Cortex of kidney (tissue), 1 donor: ENCODE data around the gene ENTPD1.
"Not testable (repeated sequence)": the region's sequence is repeated elsewhere in the genome, so short reads cannot be mapped to it uniquely, and the experiment has no call there.

Source experiments
- DNase-seq: peaks from one replicate; lab custom pipeline; 2025; lab: John Stamatoyannopoulos, UW

The ENTPD1 gene

GRCh38 chr10:95865814-95866466 is 110.0 kb downstream of the ENTPD1 start:
- no peak for DNase-seq

GRCh38 chr10:95866467-95866842 is 110.5 kb downstream of the ENTPD1 start:
- no peak for DNase-seq

- DNase-seq: no peak
Observed at GRCh38 chr10:95867866-95868265, 111.9 kb downstream of the ENTPD1 start.

GRCh38 chr10:95872158-95872711 is 116.3 kb downstream of the ENTPD1 start:
- no peak for DNase-seq

- no peak for DNase-seq
Observed at GRCh38 chr10:95873139-95873538, 117.2 kb downstream of the ENTPD1 start.

GRCh38 chr10:95873651-95874050 is 117.7 kb downstream of the ENTPD1 start:
- DNase-seq: no peak

GRCh38 chr10:95874783-95875182 is 118.8 kb downstream of the ENTPD1 start:
- not testable (repeated sequence) for DNase-seq

GRCh38 chr10:95876756-95877155 is 120.8 kb downstream of the ENTPD1 start:
- DNase-seq: no peak

GRCh38 chr10:95877881-95878280 is 121.9 kb downstream of the ENTPD1 start:
- DNase-seq: no peak

- DNase-seq: no peak
Observed at GRCh38 chr10:95880704-95881103, 124.7 kb downstream of the ENTPD1 start.

GRCh38 chr10:95881316-95881715 is 125.4 kb downstream of the ENTPD1 start:
- no peak for DNase-seq

GRCh38 chr10:95889830-95890229 is 133.9 kb downstream of the ENTPD1 start:
- no peak for DNase-seq

GRCh38 chr10:95896071-95896850 is 140.3 kb downstream of the ENTPD1 start:
- DNase-seq: no peak

GRCh38 chr10:95905897-95906580 is 150.1 kb downstream of the ENTPD1 start:
- DNase-seq: not testable (repeated sequence)

GRCh38 chr10:95906677-95907455 is 150.9 kb downstream of the ENTPD1 start:
- no peak for DNase-seq

- no peak for DNase-seq
Observed at GRCh38 chr10:95907456-95908253, 151.7 kb downstream of the ENTPD1 start, which contains the start of gene CC2D2B. TSS of gene CC2D2B (plus strand) at chr10:95907975. CDS start at chr10:95911324, 3,349 bp downstream.

GRCh38 chr10:95908450-95908849 is 152.5 kb downstream of the ENTPD1 start:
- DNase-seq: no peak

- DNase-seq: no peak
Observed at GRCh38 chr10:95909561-95909960, 153.6 kb downstream of the ENTPD1 start.

GRCh38 chr10:95916039-95916438 is 160.1 kb downstream of the ENTPD1 start:
- not testable (repeated sequence) for DNase-seq
